Cardiac fibroblast (primary cell): ENCODE results near the gene NLRP1.

ENCODE experiments used
- DNase-seq, 2 donors: peaks; one replicate each; pipeline versions ENCODE4 v3.0.0 to v3.0.0-alpha.2; 2010; ENCODE audit warnings: low read depth in 2 of 2
- H3K4me3 ChIP-seq, 2 donors: replicated peaks in 1 of 2; 1 replicate in 1 of 2; 2 replicates in 1 of 2; pipeline ENCODE4 v1.5.1; 2011; ENCODE audit warnings: low read depth in 2 of 2, low read length in 2 of 2, mild to moderate bottlenecking in 2 of 2, moderate library complexity in 1 of 2
- CTCF ChIP-seq: IDR thresholded peaks from one replicate; pipeline ENCODE4 v1.5.1; 2011; ENCODE audit warnings: low read depth, mild to moderate bottlenecking, low read length, inconsistent platforms

The NLRP1 gene

GRCh38 chr17:5501685-5502084 lies 82.6 kb downstream of the NLRP1 start:
- no peak overlapping the region for H3K4me3 ChIP-seq
- TF ChIP-seq CTCF: no peak
- no peak for DNase-seq

- no peak for TF ChIP-seq CTCF
- H3K4me3 ChIP-seq: peak overlapping the region; percentile 64 to 75
- DNase-seq: peak; percentile 50 to 93
These were observed 83.5 kb downstream of the NLRP1 start for GRCh38 chr17:5500589-5501391.

- DNase-seq: peak in 1 of 2 donors; percentile 4
- H3K4me3 ChIP-seq: peak overlapping the region; percentile 64 to 75
- TF ChIP-seq CTCF: no peak
These were observed 84.1 kb downstream of the NLRP1 start for GRCh38 chr17:5500247-5500588.

GRCh38 chr17:5499476-5500231 lies 84.7 kb downstream of the NLRP1 start:
- no peak for TF ChIP-seq CTCF
- DNase-seq: no peak
- peak overlapping the region; percentile 64 to 75 for H3K4me3 ChIP-seq

- no peak overlapping the region for H3K4me3 ChIP-seq
- no peak for DNase-seq
- TF ChIP-seq CTCF: no peak
These were observed 91.3 kb downstream of the NLRP1 start for GRCh38 chr17:5492970-5493369.

GRCh38 chr17:5488752-5489151 lies 95.6 kb downstream of the NLRP1 start:
- TF ChIP-seq CTCF: no peak
- DNase-seq: no peak
- no peak overlapping the region for H3K4me3 ChIP-seq
